AG09319 (cell line): ENCODE data around the gene BRSK1.

Experiments used
- DNase-seq: peaks from one replicate; pipeline ENCODE4 v3.0.0-alpha.2; 2010; ENCODE audit warnings: low read depth; ENCODE audit errors: extremely low read depth
- TF ChIP-seq, protein P1 (sequence below): IDR thresholded peaks from 2 replicates; pipeline ENCODE4 v1.5.1; 2011; ENCODE audit warnings: low read depth, mild to moderate bottlenecking, inconsistent platforms, low read length, moderate library complexity

The BRSK1 gene

DNA sequence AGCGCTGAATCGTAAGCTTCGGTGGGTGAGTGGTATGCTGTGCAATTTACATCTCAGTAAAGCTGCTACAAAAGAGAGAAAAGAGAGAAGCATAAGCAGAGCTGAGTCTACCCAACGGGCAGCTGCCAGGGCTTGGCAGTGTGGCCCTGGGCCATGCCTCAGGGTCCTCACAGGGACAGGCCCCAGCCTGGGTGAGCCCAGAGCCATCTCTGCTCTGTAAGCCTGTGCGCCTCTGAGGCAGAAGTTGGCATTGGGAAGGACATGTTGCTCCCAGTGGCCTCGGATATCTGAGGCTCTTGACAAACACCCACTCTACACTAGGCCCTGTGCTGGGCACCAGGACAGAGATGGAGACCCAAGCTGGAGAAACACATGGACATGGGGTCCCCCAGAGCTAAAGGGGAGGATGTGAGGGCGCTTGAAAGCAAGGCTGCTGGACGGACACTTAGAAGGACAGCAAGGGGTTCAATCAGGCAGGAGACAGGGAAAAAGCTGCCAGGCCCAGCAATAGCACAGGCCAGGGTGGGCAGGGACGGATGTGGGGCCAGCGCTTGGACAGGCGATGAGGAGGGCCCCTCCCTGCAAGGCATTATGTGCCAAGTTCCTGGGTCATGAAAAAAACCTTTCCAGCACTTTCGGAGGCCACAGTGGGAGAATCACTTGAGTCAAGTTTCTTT, 39.7 kb upstream of the BRSK1 start:
- TF ChIP-seq, protein P1, sequence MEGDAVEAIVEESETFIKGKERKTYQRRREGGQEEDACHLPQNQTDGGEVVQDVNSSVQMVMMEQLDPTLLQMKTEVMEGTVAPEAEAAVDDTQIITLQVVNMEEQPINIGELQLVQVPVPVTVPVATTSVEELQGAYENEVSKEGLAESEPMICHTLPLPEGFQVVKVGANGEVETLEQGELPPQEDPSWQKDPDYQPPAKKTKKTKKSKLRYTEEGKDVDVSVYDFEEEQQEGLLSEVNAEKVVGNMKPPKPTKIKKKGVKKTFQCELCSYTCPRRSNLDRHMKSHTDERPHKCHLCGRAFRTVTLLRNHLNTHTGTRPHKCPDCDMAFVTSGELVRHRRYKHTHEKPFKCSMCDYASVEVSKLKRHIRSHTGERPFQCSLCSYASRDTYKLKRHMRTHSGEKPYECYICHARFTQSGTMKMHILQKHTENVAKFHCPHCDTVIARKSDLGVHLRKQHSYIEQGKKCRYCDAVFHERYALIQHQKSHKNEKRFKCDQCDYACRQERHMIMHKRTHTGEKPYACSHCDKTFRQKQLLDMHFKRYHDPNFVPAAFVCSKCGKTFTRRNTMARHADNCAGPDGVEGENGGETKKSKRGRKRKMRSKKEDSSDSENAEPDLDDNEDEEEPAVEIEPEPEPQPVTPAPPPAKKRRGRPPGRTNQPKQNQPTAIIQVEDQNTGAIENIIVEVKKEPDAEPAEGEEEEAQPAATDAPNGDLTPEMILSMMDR, result no peak
- no peak for DNase-seq

DNA sequence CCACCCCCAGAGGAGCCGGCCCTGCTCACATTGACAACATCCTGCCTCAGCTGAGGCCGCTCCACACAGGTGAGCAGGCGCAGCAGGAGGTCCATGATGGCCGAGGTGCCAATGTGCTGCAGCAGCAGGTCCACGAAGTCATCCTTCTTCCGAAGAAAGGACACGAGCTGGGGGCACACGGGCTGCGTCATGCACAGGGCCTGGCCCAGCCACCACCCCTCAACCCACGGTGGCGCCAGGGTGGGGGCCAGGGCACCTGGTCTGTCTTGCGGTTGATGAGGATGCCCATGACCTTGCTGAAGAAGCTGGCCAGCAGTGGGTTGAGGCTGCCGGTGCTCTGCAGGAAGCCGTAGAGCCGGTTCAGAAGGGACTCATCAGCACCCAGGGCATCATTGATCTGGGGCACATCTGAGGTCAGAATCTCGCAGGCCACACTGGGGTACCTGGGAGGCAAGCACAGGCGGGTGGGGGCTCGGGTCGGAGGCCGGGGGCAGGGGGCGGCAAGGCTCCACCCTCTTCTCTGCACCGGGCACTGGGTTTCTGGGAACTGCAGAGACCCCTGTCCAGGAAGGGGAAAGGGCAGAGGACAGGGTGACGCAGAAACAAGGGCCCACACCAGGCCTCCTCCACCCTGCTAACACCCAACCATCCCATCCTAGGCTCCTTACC, 38.4 kb upstream of the BRSK1 start:
- DNase-seq, result no peak
- TF ChIP-seq, protein P1, result no peak

DNA sequence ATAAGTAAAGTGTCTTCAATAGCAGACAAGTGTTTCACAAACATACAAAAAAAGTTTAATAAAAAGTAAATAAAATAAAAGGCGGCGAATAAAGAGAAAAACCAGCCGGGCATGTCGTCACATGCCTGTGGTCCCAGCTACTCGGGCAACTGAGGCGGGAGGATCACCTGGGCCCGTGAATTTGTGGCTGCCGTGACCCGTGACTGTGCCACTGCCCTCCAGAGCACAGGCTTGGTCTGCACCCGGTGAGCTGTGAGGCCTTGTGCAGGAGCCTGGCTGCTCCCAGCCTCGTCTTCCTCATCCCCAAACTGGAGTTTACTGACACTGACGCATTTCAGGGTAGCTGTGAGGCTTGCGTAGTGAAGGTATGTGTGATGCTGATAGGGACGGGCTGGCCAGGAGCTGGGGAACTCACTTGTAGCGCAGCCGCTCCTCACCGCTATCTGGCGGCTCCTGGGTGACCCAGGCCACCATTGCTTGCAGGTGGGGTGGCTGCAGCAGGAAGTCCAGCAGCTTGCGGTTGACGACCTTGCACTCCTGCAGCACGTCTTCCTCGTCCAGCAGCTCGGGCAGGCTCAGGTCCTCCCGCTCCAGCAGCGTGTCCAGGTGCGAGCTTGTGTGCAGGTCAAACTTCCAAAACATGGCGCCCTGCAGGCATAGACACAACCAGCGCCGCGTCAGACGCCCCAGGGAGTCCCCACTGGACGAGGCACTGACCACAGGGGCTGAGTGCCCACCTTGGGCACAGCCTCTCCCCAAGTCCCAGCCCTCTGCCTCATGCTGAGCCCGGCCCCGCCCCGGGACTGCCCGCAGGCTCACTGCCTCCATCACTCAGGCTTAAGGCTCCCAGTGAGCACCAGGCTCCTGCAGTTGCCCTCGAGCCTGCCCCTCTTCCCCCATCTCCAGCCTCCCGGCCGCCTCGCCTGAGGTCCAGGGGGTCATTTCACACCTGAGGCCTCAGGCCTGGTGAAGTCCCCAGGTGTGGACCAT, 37.0 kb upstream of the BRSK1 start:
- TF ChIP-seq, protein P1, result no peak
- DNase-seq, result no peak

DNA sequence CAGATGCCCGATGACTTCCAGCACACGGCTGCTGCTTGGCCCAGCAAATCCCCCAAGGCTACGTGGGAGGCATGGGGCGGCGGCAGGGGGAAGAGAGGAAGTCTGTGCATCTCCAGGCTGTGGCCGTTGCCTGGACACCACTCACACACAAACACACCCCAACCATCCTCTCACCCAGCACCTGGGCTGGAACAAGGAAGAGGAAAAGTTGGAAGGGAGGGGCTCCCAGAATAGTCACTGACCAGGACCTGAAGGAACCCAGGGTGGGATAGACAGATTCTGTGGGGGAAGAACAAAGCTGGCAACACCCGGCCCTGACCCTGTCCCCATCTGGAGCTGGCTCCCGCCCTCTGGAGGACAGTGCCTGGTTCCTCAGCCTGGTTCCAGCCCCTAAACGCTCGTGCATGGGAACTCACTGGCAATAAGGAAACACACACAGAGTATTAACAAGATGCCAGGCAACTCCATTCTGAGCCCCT, 36.1 kb upstream of the BRSK1 start:
- DNase-seq, result peak; percentile 4
- TF ChIP-seq, protein P1, result no peak; the same call in 1 of the 2 replicates

DNA sequence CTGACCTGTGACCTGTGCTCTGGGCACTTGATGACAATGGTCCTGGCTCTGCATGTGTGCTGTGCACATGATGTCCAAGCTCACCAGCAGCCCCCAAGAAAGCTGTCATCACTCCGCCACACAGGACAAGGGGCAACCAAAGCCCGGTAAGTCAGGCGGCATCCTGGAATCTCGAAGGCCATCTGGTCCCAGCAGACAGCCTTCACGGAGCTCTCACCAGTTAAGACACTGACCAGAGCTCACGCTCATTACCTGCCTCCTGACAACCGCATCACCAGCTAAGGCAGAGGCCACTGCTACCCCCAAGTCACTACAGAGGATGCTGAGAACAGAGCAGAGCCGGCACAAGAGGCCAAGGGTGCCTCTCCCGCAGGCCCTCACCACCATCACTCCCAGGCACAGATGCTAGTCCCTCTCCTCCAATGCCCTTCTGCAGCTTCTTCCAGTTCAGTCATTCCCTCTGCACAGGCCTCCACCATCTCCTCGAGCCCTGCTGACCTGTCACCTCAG, 35.6 kb upstream of the BRSK1 start:
- DNase-seq, result no peak
- TF ChIP-seq, protein P1, result no peak

DNA sequence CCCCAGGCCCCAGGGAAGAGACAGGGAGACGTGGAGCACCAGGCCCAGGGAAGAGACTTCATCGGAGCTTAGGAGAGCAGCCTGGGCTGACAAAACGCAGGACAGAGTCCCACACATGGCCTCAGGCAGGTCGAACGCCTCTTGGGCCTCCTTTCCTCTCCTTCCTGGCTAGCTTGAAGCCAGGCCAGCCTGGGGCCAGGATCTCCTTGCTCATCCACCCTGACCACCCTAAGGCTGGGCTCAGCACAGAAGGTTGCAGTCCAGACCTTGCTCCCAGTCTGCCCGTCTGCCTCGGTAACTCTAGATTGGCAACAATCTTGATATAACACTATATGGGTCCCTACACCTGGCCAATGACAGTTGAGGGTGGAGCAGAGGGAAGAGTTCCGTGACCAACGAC, 35.1 kb upstream of the BRSK1 start:
- DNase-seq, result no peak
- TF ChIP-seq, protein P1, result no peak
